GM10847 (cell line): ENCODE measurements around the gene DUSP6.

Experiments
- POLR2A ChIP-seq: IDR thresholded peaks from 2 replicates; pipeline ENCODE4 v1.6.1; 2011; ENCODE audit not compliant: insufficient read length; ENCODE audit errors: extremely low read depth

DUSP6 gene

GRCh38 chr12:89382328-89382727 is 30.0 kb upstream of the DUSP6 start:
- no peak for TF ChIP-seq POLR2A

- TF ChIP-seq POLR2A, result no peak
Observed at GRCh38 chr12:89379839-89380467, 27.7 kb upstream of the DUSP6 start.

- TF ChIP-seq POLR2A, result no peak
Observed at GRCh38 chr12:89379148-89379838, 27.0 kb upstream of the DUSP6 start.

GRCh38 chr12:89376844-89377243 is 24.5 kb upstream of the DUSP6 start:
- TF ChIP-seq POLR2A, result no peak

- no peak for TF ChIP-seq POLR2A
Observed at GRCh38 chr12:89376202-89376529, 23.9 kb upstream of the DUSP6 start.

GRCh38 chr12:89373763-89374572 is 21.7 kb upstream of the DUSP6 start:
- no peak for TF ChIP-seq POLR2A

- no peak for TF ChIP-seq POLR2A
Observed at GRCh38 chr12:89372584-89373370, 20.5 kb upstream of the DUSP6 start.

- TF ChIP-seq POLR2A, result no peak
Observed at GRCh38 chr12:89370850-89371249, 18.5 kb upstream of the DUSP6 start.

- TF ChIP-seq POLR2A, result no peak
Observed at GRCh38 chr12:89370421-89370831, 18.1 kb upstream of the DUSP6 start.

GRCh38 chr12:89369166-89369565 is 16.9 kb upstream of the DUSP6 start:
- TF ChIP-seq POLR2A, result no peak

GRCh38 chr12:89368391-89368790 is 16.1 kb upstream of the DUSP6 start:
- no peak for TF ChIP-seq POLR2A

GRCh38 chr12:89366676-89367364 is 14.5 kb upstream of the DUSP6 start:
- no peak for TF ChIP-seq POLR2A

- TF ChIP-seq POLR2A, result no peak
Observed at GRCh38 chr12:89364631-89365030, 12.3 kb upstream of the DUSP6 start.

- TF ChIP-seq POLR2A, result no peak
Observed at GRCh38 chr12:89364058-89364457, 11.8 kb upstream of the DUSP6 start.

- no peak for TF ChIP-seq POLR2A
Observed at GRCh38 chr12:89363582-89363981, 11.3 kb upstream of the DUSP6 start.
